ENCODE measurements around the gene ZFPL1. TPM values are rescaled to one million over a fixed set of nuclear protein-coding genes. Genes with fewer than 3 reads are reported as not detected.

Gene ZFPL1
- total and polyA plus RNA-seq, 10 of the 15 experiments (the other 5 are each of a cell fraction or from before 2014, with no cell fraction given): 2.2 to 37.8 (median 27.0) TPM

DNA sequence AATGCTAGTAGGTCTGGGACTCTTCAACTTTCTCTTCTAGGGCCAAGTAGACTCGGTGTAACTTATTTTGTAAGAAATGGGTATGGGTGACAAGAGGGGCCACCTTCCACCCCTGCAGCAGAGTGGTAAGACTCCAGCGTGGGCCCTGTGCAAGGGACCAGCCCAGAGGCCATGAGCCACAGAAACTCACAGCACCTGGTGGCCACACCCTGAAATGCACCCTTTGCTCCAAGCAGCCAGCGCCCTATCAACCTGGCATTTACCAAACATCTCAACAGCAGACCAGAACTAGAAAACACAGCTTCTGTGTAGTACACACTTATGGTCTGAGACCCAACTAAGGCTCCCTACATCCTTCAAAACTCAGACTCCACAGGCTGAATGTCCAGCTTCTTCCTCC lies 5.9 kb upstream of the ZFPL1 start (continued):
- TF ChIP-seq, protein P1, sequence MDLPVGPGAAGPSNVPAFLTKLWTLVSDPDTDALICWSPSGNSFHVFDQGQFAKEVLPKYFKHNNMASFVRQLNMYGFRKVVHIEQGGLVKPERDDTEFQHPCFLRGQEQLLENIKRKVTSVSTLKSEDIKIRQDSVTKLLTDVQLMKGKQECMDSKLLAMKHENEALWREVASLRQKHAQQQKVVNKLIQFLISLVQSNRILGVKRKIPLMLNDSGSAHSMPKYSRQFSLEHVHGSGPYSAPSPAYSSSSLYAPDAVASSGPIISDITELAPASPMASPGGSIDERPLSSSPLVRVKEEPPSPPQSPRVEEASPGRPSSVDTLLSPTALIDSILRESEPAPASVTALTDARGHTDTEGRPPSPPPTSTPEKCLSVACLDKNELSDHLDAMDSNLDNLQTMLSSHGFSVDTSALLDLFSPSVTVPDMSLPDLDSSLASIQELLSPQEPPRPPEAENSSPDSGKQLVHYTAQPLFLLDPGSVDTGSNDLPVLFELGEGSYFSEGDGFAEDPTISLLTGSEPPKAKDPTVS (IDR thresholded peaks at IDR 0.05; ENCODE audit: low read depth, low read length): no peak
- TF ChIP-seq CEBPB (IDR thresholded peaks at IDR 0.05; ENCODE audit: borderline replicate concordance in 1 of 2, low read depth in 2 of 2, low read length in 2 of 2): no peak
- TF ChIP-seq TCF3 (IDR thresholded peaks at IDR 0.05; ENCODE audit: borderline replicate concordance, insufficient read depth, low read depth, low read length): no peak
- peak; percentile 44; the same call in 1 of the 2 replicates for TF ChIP-seq POLR2A (IDR thresholded peaks at IDR 0.05; ENCODE audit: low read depth, low read length)
- no peak for TF ChIP-seq TCF7 (IDR thresholded peaks at IDR 0.05; ENCODE audit: borderline replicate concordance)
- TF ChIP-seq CBX3 (IDR thresholded peaks at IDR 0.05; ENCODE audit: borderline replicate concordance, low read depth): no peak
- TF ChIP-seq RAD21 (IDR thresholded peaks at IDR 0.05; ENCODE audit: insufficient read depth, low read depth, low read length): peak; percentile 70
- no peak for TF ChIP-seq TCF12 (IDR thresholded peaks at IDR 0.05; ENCODE audit: low read depth, low read length)
- TF ChIP-seq, protein P2, sequence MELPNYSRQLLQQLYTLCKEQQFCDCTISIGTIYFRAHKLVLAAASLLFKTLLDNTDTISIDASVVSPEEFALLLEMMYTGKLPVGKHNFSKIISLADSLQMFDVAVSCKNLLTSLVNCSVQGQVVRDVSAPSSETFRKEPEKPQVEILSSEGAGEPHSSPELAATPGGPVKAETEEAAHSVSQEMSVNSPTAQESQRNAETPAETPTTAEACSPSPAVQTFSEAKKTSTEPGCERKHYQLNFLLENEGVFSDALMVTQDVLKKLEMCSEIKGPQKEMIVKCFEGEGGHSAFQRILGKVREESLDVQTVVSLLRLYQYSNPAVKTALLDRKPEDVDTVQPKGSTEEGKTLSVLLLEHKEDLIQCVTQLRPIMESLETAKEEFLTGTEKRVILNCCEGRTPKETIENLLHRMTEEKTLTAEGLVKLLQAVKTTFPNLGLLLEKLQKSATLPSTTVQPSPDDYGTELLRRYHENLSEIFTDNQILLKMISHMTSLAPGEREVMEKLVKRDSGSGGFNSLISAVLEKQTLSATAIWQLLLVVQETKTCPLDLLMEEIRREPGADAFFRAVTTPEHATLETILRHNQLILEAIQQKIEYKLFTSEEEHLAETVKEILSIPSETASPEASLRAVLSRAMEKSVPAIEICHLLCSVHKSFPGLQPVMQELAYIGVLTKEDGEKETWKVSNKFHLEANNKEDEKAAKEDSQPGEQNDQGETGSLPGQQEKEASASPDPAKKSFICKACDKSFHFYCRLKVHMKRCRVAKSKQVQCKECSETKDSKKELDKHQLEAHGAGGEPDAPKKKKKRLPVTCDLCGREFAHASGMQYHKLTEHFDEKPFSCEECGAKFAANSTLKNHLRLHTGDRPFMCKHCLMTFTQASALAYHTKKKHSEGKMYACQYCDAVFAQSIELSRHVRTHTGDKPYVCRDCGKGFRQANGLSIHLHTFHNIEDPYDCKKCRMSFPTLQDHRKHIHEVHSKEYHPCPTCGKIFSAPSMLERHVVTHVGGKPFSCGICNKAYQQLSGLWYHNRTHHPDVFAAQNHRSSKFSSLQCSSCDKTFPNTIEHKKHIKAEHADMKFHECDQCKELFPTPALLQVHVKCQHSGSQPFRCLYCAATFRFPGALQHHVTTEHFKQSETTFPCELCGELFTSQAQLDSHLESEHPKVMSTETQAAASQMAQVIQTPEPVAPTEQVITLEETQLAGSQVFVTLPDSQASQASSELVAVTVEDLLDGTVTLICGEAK (IDR thresholded peaks at IDR 0.05; ENCODE audit: borderline replicate concordance): no peak
- TF ChIP-seq SMC3 (IDR thresholded peaks at IDR 0.05; ENCODE audit: borderline replicate concordance, low read length): peak; percentile 83
- TF ChIP-seq, protein P3, sequence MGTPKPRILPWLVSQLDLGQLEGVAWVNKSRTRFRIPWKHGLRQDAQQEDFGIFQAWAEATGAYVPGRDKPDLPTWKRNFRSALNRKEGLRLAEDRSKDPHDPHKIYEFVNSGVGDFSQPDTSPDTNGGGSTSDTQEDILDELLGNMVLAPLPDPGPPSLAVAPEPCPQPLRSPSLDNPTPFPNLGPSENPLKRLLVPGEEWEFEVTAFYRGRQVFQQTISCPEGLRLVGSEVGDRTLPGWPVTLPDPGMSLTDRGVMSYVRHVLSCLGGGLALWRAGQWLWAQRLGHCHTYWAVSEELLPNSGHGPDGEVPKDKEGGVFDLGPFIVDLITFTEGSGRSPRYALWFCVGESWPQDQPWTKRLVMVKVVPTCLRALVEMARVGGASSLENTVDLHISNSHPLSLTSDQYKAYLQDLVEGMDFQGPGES (IDR thresholded peaks at IDR 0.05): no peak
- TF ChIP-seq, protein P4, sequence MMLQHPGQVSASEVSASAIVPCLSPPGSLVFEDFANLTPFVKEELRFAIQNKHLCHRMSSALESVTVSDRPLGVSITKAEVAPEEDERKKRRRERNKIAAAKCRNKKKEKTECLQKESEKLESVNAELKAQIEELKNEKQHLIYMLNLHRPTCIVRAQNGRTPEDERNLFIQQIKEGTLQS (IDR thresholded peaks at IDR 0.05; ENCODE audit: borderline replicate concordance, extremely low read depth, low read depth, low read length): no peak
- no peak for TF ChIP-seq SP1 (IDR thresholded peaks at IDR 0.05; ENCODE audit: low read depth, low read length)
- TF ChIP-seq, protein P5, sequence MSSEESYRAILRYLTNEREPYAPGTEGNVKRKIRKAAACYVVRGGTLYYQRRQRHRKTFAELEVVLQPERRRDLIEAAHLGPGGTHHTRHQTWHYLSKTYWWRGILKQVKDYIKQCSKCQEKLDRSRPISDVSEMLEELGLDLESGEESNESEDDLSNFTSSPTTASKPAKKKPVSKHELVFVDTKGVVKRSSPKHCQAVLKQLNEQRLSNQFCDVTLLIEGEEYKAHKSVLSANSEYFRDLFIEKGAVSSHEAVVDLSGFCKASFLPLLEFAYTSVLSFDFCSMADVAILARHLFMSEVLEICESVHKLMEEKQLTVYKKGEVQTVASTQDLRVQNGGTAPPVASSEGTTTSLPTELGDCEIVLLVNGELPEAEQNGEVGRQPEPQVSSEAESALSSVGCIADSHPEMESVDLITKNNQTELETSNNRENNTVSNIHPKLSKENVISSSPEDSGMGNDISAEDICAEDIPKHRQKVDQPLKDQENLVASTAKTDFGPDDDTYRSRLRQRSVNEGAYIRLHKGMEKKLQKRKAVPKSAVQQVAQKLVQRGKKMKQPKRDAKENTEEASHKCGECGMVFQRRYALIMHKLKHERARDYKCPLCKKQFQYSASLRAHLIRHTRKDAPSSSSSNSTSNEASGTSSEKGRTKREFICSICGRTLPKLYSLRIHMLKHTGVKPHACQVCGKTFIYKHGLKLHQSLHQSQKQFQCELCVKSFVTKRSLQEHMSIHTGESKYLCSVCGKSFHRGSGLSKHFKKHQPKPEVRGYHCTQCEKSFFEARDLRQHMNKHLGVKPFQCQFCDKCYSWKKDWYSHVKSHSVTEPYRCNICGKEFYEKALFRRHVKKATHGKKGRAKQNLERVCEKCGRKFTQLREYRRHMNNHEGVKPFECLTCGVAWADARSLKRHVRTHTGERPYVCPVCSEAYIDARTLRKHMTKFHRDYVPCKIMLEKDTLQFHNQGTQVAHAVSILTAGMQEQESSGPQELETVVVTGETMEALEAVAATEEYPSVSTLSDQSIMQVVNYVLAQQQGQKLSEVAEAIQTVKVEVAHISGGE (CRISPR knock-in tag; IDR thresholded peaks at IDR 0.05): no peak
- TF ChIP-seq, protein P6, sequence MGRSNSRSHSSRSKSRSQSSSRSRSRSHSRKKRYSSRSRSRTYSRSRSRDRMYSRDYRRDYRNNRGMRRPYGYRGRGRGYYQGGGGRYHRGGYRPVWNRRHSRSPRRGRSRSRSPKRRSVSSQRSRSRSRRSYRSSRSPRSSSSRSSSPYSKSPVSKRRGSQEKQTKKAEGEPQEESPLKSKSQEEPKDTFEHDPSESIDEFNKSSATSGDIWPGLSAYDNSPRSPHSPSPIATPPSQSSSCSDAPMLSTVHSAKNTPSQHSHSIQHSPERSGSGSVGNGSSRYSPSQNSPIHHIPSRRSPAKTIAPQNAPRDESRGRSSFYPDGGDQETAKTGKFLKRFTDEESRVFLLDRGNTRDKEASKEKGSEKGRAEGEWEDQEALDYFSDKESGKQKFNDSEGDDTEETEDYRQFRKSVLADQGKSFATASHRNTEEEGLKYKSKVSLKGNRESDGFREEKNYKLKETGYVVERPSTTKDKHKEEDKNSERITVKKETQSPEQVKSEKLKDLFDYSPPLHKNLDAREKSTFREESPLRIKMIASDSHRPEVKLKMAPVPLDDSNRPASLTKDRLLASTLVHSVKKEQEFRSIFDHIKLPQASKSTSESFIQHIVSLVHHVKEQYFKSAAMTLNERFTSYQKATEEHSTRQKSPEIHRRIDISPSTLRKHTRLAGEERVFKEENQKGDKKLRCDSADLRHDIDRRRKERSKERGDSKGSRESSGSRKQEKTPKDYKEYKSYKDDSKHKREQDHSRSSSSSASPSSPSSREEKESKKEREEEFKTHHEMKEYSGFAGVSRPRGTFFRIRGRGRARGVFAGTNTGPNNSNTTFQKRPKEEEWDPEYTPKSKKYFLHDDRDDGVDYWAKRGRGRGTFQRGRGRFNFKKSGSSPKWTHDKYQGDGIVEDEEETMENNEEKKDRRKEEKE (IDR thresholded peaks at IDR 0.05): no peak
- no peak for TF ChIP-seq RCOR1 (conservative IDR thresholded peaks at IDR 0.05; ENCODE audit: low read depth, low read length)
- no peak for TF ChIP-seq ZNF207 (IDR thresholded peaks at IDR 0.05; ENCODE audit: borderline replicate concordance)

Data from GM12878 (cell line).